ENCODE results near the gene TNIK. TPM values are rescaled to one million over a fixed set of nuclear protein-coding genes. Genes with fewer than 3 reads are reported as not detected.

Gene TNIK
- total and polyA plus RNA-seq, 4 donors, result 3.7 to 9.8 (median 5.2) TPM

DNA sequence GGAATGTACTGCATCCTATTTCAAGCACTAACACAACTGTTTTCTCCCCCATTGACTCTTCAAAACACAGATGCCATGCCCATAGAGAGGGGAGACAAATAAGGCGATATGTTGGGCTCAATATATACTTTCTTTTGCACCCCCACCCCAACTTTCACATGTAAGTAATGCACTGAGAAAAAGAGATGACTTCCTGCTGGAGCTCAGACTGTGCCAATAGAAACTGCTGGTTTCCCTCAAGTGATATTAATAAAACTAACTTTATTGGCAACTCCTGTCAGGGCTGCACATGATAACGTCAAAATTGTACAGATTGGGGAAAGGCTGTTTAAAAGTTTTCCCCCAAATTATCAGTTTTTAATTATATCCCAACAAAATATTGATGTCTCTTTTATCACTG, 163.0 kb downstream of the TNIK start:
- TF ChIP-seq, protein P1, sequence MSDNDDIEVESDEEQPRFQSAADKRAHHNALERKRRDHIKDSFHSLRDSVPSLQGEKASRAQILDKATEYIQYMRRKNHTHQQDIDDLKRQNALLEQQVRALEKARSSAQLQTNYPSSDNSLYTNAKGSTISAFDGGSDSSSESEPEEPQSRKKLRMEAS (IDR thresholded peaks at IDR 0.05), result no peak
- no peak for TF ChIP-seq EGR1 (IDR thresholded peaks at IDR 0.05; ENCODE audit: low read depth in 2 of 2)
- no peak for TF ChIP-seq YY1 (IDR thresholded peaks at IDR 0.05)
- TF ChIP-seq, protein P2, sequence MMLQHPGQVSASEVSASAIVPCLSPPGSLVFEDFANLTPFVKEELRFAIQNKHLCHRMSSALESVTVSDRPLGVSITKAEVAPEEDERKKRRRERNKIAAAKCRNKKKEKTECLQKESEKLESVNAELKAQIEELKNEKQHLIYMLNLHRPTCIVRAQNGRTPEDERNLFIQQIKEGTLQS (IDR thresholded peaks at IDR 0.05), result no peak
- no peak for TF ChIP-seq FOXA2 (IDR thresholded peaks at IDR 0.05)
- TF ChIP-seq, protein P3, sequence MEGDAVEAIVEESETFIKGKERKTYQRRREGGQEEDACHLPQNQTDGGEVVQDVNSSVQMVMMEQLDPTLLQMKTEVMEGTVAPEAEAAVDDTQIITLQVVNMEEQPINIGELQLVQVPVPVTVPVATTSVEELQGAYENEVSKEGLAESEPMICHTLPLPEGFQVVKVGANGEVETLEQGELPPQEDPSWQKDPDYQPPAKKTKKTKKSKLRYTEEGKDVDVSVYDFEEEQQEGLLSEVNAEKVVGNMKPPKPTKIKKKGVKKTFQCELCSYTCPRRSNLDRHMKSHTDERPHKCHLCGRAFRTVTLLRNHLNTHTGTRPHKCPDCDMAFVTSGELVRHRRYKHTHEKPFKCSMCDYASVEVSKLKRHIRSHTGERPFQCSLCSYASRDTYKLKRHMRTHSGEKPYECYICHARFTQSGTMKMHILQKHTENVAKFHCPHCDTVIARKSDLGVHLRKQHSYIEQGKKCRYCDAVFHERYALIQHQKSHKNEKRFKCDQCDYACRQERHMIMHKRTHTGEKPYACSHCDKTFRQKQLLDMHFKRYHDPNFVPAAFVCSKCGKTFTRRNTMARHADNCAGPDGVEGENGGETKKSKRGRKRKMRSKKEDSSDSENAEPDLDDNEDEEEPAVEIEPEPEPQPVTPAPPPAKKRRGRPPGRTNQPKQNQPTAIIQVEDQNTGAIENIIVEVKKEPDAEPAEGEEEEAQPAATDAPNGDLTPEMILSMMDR (IDR thresholded peaks at IDR 0.05; ENCODE audit: low read depth, low read length, missing input control), result no peak
- no peak for TF ChIP-seq TAF1 (conservative IDR thresholded peaks at IDR 0.05)
- Histone ChIP-seq H3K4me3 (ENCODE audit: low read depth in 1 of 3, low read length in 3 of 3) (no peak overlapping the region), H3K36me3 (ENCODE audit: control insufficient read depth in 4 of 4, insufficient read depth in 3 of 4, low read depth in 1 of 4, low read length in 3 of 4) (no peaks in the 10 kb centered on the region), H3K27me3 (ENCODE audit: control insufficient read depth in 4 of 4, insufficient read depth in 4 of 4, low read length in 3 of 4) (no peaks in the 10 kb centered on the region), H3K27ac (ENCODE audit: low read depth in 1 of 2, low read length in 2 of 2) (no peak overlapping the region), H3K4me1 (ENCODE audit: control insufficient read depth in 4 of 4, insufficient read depth in 4 of 4, low read length in 3 of 4) (peaks cover 0 to 2% (median 0%) of the 10 kb centered on the region in 4 donors), H3K9ac (ENCODE audit: low read depth in 1 of 2, low read length in 2 of 2) (no peak overlapping the region), H3K9me3 (ENCODE audit: control insufficient read depth in 4 of 4, low read length in 3 of 4) (no peaks in the 10 kb centered on the region)
- 88% methylated on average over 2 of the region's 2 CpGs for WGBS
- no peak for DNase-seq (ENCODE audit: low spot score)

DNA sequence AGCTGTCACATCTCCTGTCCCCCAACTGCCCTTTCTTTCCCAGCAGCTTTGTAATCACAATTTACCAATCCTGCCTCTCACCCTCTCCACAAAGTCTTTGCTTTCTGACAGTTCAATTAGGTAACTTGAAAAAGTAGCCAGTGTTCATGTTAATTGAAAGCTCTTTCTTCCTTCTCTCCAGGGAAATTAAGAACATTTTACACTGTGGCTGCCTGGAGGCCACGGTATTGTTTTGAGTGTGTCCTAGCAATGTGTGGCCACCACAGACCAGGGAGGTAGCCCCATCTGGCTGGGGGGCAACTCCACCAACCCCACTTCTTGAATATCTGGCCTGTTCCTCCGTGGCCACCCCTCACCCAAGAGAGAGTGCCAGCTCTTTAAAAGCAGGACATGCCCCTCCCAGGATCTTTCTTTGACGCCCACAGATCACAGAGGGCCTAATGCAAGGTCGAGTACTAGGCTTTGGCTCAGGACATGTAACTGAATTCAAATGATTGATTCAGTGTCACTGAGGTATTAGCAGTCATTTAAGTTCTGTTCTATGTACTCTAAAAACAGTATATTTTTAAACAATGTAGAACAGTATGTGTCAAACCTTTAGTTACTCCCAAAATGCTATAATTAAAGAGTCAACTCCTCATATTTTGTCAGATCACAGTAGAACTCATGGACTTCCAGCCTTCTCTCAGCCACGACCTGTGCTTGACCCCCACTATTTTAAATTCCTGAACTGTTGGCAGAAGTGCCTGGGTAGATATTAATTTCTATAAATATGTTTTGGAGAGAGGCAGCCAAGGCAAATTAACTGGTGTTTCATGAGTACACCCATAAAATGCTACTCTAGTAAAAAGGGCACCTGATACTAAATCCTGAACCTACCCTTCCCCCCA, 164.5 kb downstream of the TNIK start:
- no peak for DNase-seq (ENCODE audit: low spot score)
- Histone ChIP-seq H3K4me1 (ENCODE audit: control insufficient read depth in 4 of 4, insufficient read depth in 4 of 4, low read length in 3 of 4) (peaks cover 0 to 2% (median 0%) of the 10 kb centered on the region in 4 donors), H3K27me3 (ENCODE audit: control insufficient read depth in 4 of 4, insufficient read depth in 4 of 4, low read length in 3 of 4) (no peaks in the 10 kb centered on the region), H3K36me3 (ENCODE audit: control insufficient read depth in 4 of 4, insufficient read depth in 3 of 4, low read depth in 1 of 4, low read length in 3 of 4) (no peaks in the 10 kb centered on the region), H3K9me3 (ENCODE audit: control insufficient read depth in 4 of 4, low read length in 3 of 4) (no peaks in the 10 kb centered on the region), H3K4me3 (ENCODE audit: low read depth in 1 of 3, low read length in 3 of 3) (no peak overlapping the region), H3K27ac (ENCODE audit: low read depth in 1 of 2, low read length in 2 of 2) (no peak overlapping the region), H3K9ac (ENCODE audit: low read depth in 1 of 2, low read length in 2 of 2) (no peak overlapping the region)
- WGBS, result 80% methylated on average over 5 of the region's 5 CpGs
- TF ChIP-seq HNF4A (conservative IDR thresholded peaks at IDR 0.05) (no peak), NR2F2 (IDR thresholded peaks at IDR 0.05) (no peak)
- TF ChIP-seq, protein P1 (IDR thresholded peaks at IDR 0.05), result no peak

DNA sequence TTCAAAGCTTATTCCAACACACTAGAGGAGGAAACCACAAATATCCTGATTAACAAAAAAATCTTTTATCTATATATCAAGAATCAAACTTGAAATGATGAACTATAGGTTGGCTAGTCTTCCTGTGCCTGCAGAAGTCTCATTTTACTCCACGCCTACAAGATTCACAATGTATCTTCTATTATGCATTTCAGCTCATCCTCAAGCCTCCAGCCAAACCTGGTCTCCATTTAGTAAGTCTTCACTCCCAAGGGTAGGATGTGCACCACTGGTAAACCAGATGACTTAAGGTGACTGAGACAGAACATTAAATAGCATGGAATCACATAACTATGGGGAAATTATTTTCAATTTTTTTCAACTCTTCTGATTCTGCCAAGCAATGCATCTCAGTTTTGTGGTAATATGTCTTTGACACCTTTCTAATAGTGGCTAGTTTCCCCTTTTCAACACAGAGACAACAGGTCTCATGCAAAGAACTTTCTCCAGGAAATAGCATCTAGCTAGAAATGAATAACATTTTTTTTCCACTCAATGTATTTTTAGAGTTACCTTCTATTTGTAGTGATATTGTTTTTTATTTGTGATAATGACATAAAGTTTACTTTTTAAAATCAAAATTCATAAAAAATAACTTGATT, 166.9 kb downstream of the TNIK start:
- Histone ChIP-seq H3K9me3 (ENCODE audit: control insufficient read depth in 4 of 4, low read length in 3 of 4) (no peaks in the 10 kb centered on the region), H3K4me1 (ENCODE audit: control insufficient read depth in 4 of 4, insufficient read depth in 4 of 4, low read length in 3 of 4) (peaks cover 0 to 2% (median 0%) of the 10 kb centered on the region in 4 donors), H3K27ac (ENCODE audit: low read depth in 1 of 2, low read length in 2 of 2) (no peak overlapping the region), H3K27me3 (ENCODE audit: control insufficient read depth in 4 of 4, insufficient read depth in 4 of 4, low read length in 3 of 4) (no peaks in the 10 kb centered on the region), H3K36me3 (ENCODE audit: control insufficient read depth in 4 of 4, insufficient read depth in 3 of 4, low read depth in 1 of 4, low read length in 3 of 4) (no peaks in the 10 kb centered on the region), H3K9ac (ENCODE audit: low read depth in 1 of 2, low read length in 2 of 2) (no peak overlapping the region), H3K4me3 (ENCODE audit: low read depth in 1 of 3, low read length in 3 of 3) (no peak overlapping the region)
- TF ChIP-seq JUND (IDR thresholded peaks at IDR 0.05) (no peak), RAD21 (IDR thresholded peaks at IDR 0.05) (no peak), SP1 (IDR thresholded peaks at IDR 0.05) (no peak), HNF4A (conservative IDR thresholded peaks at IDR 0.05) (no peak), HNF4G (IDR thresholded peaks at IDR 0.05) (no peak), EGR1 (IDR thresholded peaks at IDR 0.05; ENCODE audit: low read depth in 2 of 2) (no peak), GABPA (IDR thresholded peaks at IDR 0.05 in 1 of 2, conservative IDR thresholded peaks at IDR 0.05 in 1 of 2) (no peak), NR2F2 (IDR thresholded peaks at IDR 0.05) (no peak), TAF1 (conservative IDR thresholded peaks at IDR 0.05) (no peak)
- TF ChIP-seq, protein P4, sequence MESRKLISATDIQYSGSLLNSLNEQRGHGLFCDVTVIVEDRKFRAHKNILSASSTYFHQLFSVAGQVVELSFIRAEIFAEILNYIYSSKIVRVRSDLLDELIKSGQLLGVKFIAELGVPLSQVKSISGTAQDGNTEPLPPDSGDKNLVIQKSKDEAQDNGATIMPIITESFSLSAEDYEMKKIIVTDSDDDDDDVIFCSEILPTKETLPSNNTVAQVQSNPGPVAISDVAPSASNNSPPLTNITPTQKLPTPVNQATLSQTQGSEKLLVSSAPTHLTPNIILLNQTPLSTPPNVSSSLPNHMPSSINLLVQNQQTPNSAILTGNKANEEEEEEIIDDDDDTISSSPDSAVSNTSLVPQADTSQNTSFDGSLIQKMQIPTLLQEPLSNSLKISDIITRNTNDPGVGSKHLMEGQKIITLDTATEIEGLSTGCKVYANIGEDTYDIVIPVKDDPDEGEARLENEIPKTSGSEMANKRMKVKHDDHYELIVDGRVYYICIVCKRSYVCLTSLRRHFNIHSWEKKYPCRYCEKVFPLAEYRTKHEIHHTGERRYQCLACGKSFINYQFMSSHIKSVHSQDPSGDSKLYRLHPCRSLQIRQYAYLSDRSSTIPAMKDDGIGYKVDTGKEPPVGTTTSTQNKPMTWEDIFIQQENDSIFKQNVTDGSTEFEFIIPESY (IDR thresholded peaks at IDR 0.05), result no peak
- TF ChIP-seq, protein P3 (IDR thresholded peaks at IDR 0.05; ENCODE audit: low read depth, low read length, missing input control), result no peak
- TF ChIP-seq, protein P1 (IDR thresholded peaks at IDR 0.05), result no peak
- WGBS, result 86% methylated on average over 1 of the region's 1 CpG
- DNase-seq (ENCODE audit: low spot score), result no peak
